CD4-positive, CD25-positive, alpha-beta regulatory T cell (primary cell): ENCODE measurements around the gene SLC10A7. TPM values are rescaled to one million over a fixed set of nuclear protein-coding genes. Genes with fewer than 3 reads are reported as not detected.

Experiments used
- ATAC-seq, 2 donors: fragments of 150-1000 bp; cut with Tn5 transposase; one replicate each; pipeline ENCODE4 v1.10.0; 2021; ENCODE audit warnings: low read depth in 2 of 2, moderate number of reproducible peaks in 2 of 2, moderate library complexity in 1 of 2
- DNase-seq, 3 donors: peaks; one replicate each; pipeline versions ENCODE4 v3.0.0 to v3.0.0-alpha.2; 2012 to 2022; ENCODE audit warnings: mixed read lengths in 1 of 3
- H3K27ac ChIP-seq: one replicate; pipeline ENCODE4 v1.7.0; 2013; ENCODE audit warnings: mild to moderate bottlenecking, low read length; ENCODE audit not compliant: insufficient read depth, poor library complexity, severe bottlenecking
- H3K27me3 ChIP-seq: one replicate; pipeline ENCODE4 v1.7.0; 2013; ENCODE audit warnings: low read length; ENCODE audit not compliant: control insufficient read depth, insufficient read depth
- H3K36me3 ChIP-seq: one replicate; pipeline ENCODE4 v1.7.0; 2013; ENCODE audit warnings: mild to moderate bottlenecking, low read length, moderate library complexity; ENCODE audit not compliant: control insufficient read depth, insufficient read depth
- H3K4me1 ChIP-seq: 2 replicates; pipeline ENCODE4 v1.7.0; 2013; ENCODE audit warnings: mild to moderate bottlenecking, low read length; ENCODE audit not compliant: insufficient read depth, control insufficient read depth, poor library complexity, severe bottlenecking
- H3K4me3 ChIP-seq: one replicate; pipeline ENCODE4 v1.7.0; 2013; ENCODE audit warnings: low read depth, mild to moderate bottlenecking, low read length, moderate library complexity
- H3K9me3 ChIP-seq, 2 experiments: 1 replicate in 1 of 2; 2 replicates in 1 of 2; pipeline ENCODE4 v1.7.0; 2013; ENCODE audit warnings: low read length in 2 of 2, mild to moderate bottlenecking in 1 of 2, moderate library complexity in 1 of 2; ENCODE audit not compliant: control insufficient read depth in 2 of 2
- H3K27ac Mint-ChIP-seq, 3 donors: one replicate each; pipeline ENCODE4 v1.8.0; 2020 to 2022; ENCODE audit warnings: mild to moderate bottlenecking in 3 of 3, mixed read lengths in 3 of 3, moderate library complexity in 2 of 3
- H3K27me3 Mint-ChIP-seq: one replicate; pipeline ENCODE4 v1.8.0; 2022; ENCODE audit warnings: mild to moderate bottlenecking, mixed read lengths
- H3K36me3 Mint-ChIP-seq: one replicate; pipeline ENCODE4 v1.8.0; 2020; ENCODE audit warnings: mixed read lengths
- H3K4me1 Mint-ChIP-seq, 4 donors: one replicate each; pipeline ENCODE4 v1.8.0; 2020 to 2022; ENCODE audit warnings: mixed read lengths in 4 of 4, mild to moderate bottlenecking in 1 of 4
- H3K4me3 Mint-ChIP-seq, 4 donors: one replicate each; pipeline ENCODE4 v1.8.0; 2020 to 2022; ENCODE audit warnings: mild to moderate bottlenecking in 4 of 4, mixed read lengths in 4 of 4, moderate library complexity in 3 of 4
- H3K9me3 Mint-ChIP-seq, 7 donors: one replicate each; pipeline ENCODE4 v1.8.0; 2020 to 2022; ENCODE audit warnings: mixed read lengths in 7 of 7, mild to moderate bottlenecking in 3 of 7, moderate library complexity in 2 of 7
- polyA plus RNA-seq, 4 donors: library from polyadenylated mRNA; unstranded; fragments of 300-500 nt; fragmentation: Illumina TruSeq; gene quantifications; one replicate each; pipeline ENCODE4 v1.2.3, GENCODE V29; 2021
- total RNA-seq: library from RNA; stranded (reverse); gene quantifications from one replicate; pipeline ENCODE4 v1.2.3, GENCODE V29; 2022

SLC10A7 gene
- total and polyA plus RNA-seq, 5 donors from 2014 or later = 8.6 to 24.1 (median 10.4) TPM

DNA sequence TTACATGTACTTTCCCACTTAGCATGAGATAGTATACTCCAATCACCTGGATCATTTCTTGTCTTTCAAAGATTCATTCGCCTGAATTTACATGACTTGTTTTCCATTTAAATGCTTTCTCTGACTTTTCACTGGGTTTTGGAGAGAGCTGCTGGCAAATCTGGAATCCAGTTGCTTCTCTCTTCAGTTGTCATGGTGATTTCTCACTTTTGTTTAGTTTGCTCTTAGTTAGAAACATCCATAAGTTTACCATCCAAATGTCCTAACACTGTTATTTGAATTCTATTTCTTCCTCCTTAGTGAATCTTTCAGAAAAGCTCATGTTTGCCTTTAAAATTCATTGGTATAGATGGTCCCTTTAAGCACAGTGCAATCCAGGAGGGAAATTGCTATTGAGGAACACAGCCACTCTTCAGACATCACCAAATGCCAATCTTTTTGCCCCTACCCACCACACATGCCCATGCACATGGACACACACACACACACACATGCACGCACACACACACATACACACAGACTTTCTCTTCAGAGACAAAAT lies 255.7 kb downstream of the SLC10A7 start:
- H3K9me3 Mint-ChIP-seq = peaks cover 0 to 1% (median 0%) of the 10 kb centered on the region in 7 donors

GRCh38 chr4:146263793-146264192 lies 257.9 kb downstream of the SLC10A7 start:
- Histone ChIP-seq H3K9me3 (no peaks in the 10 kb centered on the region), H3K4me1 (no peaks in the 10 kb centered on the region), H3K4me3 (no peak overlapping the region), H3K36me3 (no peaks in the 10 kb centered on the region), H3K27me3 (no peaks in the 10 kb centered on the region), H3K27ac (no peak overlapping the region)
- H3K36me3 Mint-ChIP-seq = peaks cover 27% of the 10 kb centered on the region
- no peaks in the 10 kb centered on the region for H3K27me3 Mint-ChIP-seq
- no peak overlapping the region for H3K4me3 Mint-ChIP-seq
- ATAC-seq (no peak), DNase-seq (no peak)
- H3K9me3 Mint-ChIP-seq = peaks cover 0 to 1% (median 0%) of the 10 kb centered on the region in 7 donors
- H3K4me1 Mint-ChIP-seq = peaks cover 0 to 2% (median 0%) of the 10 kb centered on the region in 4 donors
- no peak overlapping the region for H3K27ac Mint-ChIP-seq

More for the DNA sequence above, 255.7 kb downstream of the SLC10A7 start:
- H3K36me3 ChIP-seq = no peaks in the 10 kb centered on the region
- H3K27me3 Mint-ChIP-seq = no peaks in the 10 kb centered on the region
- peaks cover 30% of the 10 kb centered on the region for H3K36me3 Mint-ChIP-seq
- no peaks in the 10 kb centered on the region for H3K4me1 ChIP-seq
- H3K27ac Mint-ChIP-seq = no peak overlapping the region
- peaks cover 0 to 3% (median 1%) of the 10 kb centered on the region in 4 donors for H3K4me1 Mint-ChIP-seq
- no peaks in the 10 kb centered on the region for H3K9me3 ChIP-seq
- ATAC-seq = no peak
- DNase-seq = no peak
- no peak overlapping the region for H3K27ac ChIP-seq
- H3K4me3 Mint-ChIP-seq = no peak overlapping the region
- no peak overlapping the region for H3K4me3 ChIP-seq
- no peaks in the 10 kb centered on the region for H3K27me3 ChIP-seq

DNA sequence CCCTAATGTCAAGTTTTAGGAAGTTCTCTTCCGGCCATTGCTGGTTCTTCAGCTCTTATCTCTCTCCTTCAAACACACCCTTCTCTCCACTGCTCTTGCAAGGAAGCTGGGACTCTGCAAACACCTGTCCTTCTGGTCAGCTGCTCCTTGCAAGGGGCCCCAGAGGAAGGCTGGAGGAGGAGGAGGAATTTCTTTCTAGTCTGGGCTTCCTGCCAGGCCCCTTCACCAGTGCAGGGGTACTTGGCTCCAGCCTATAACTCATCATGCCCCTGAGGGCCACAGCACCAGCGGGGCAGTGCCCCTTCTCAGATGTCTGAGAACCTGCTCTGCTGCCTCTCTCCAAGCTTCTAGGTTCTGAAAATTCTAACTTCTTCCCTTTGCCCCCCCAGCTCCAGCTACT lies 260.7 kb downstream of the SLC10A7 start:
- Mint-ChIP-seq H3K36me3 (peaks cover 32% of the 10 kb centered on the region), H3K27ac (no peak overlapping the region), H3K27me3 (no peaks in the 10 kb centered on the region), H3K9me3 (peaks cover 0 to 1% (median 0%) of the 10 kb centered on the region in 7 donors), H3K4me3 (no peak overlapping the region), H3K4me1 (peaks cover 0 to 2% (median 0%) of the 10 kb centered on the region in 4 donors)
- no peaks in the 10 kb centered on the region for H3K27me3 ChIP-seq
- DNase-seq (no peak), ATAC-seq (no peak)
- no peak overlapping the region for H3K4me3 ChIP-seq
- H3K36me3 ChIP-seq = peaks cover 9% of the 10 kb centered on the region
- no peaks in the 10 kb centered on the region for H3K4me1 ChIP-seq
- no peak overlapping the region for H3K27ac ChIP-seq
- H3K9me3 ChIP-seq = no peaks in the 10 kb centered on the region

DNA sequence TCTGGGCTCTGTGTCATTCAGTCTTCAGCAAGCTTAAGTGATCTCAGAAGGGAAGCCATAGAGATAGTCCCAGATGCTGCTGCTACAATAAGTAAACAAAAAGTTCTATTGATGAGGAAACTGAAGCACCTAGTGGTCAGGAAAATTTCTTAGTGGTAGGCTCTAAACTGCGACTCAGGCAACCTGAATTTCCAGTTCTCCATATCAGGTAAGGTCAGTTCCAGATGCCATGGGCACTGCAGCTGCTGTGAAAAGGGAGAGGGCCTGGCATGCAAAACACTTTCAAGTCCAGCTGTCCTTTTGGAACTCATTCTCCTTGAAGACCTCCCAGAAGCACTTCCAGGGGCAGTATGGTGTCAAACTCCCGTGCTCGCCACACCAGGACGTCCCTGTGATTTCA lies 261.2 kb downstream of the SLC10A7 start:
- no peak overlapping the region for H3K4me3 Mint-ChIP-seq
- H3K36me3 Mint-ChIP-seq = peaks cover 34% of the 10 kb centered on the region
- no peak for ATAC-seq

GRCh38 chr4:146257511-146257910 lies 264.2 kb downstream of the SLC10A7 start:
- H3K36me3 Mint-ChIP-seq = peaks cover 19% of the 10 kb centered on the region
- no peaks in the 10 kb centered on the region for H3K4me1 ChIP-seq
- H3K4me3 Mint-ChIP-seq = no peak overlapping the region
- no peaks in the 10 kb centered on the region for H3K27me3 Mint-ChIP-seq
- peaks cover 0 to 2% (median 0%) of the 10 kb centered on the region in 4 donors for H3K4me1 Mint-ChIP-seq
- H3K9me3 ChIP-seq = no peaks in the 10 kb centered on the region
- peaks cover 11% of the 10 kb centered on the region for H3K36me3 ChIP-seq
- H3K27ac ChIP-seq = no peak overlapping the region
- no peak overlapping the region for H3K4me3 ChIP-seq
- ATAC-seq (no peak), DNase-seq (no peak)
- H3K9me3 Mint-ChIP-seq = peaks cover 0 to 1% (median 0%) of the 10 kb centered on the region in 7 donors
- no peak overlapping the region for H3K27ac Mint-ChIP-seq
- H3K27me3 ChIP-seq = no peaks in the 10 kb centered on the region

More for the DNA sequence above, 261.2 kb downstream of the SLC10A7 start:
- Histone ChIP-seq H3K36me3 (peaks cover 11% of the 10 kb centered on the region), H3K27ac (no peak overlapping the region), H3K27me3 (no peaks in the 10 kb centered on the region), H3K9me3 (no peaks in the 10 kb centered on the region), H3K4me1 (no peaks in the 10 kb centered on the region), H3K4me3 (no peak overlapping the region)
- Mint-ChIP-seq H3K4me1 (peaks cover 0 to 2% (median 0%) of the 10 kb centered on the region in 4 donors), H3K27ac (no peak overlapping the region), H3K27me3 (no peaks in the 10 kb centered on the region), H3K9me3 (peaks cover 0 to 1% (median 0%) of the 10 kb centered on the region in 7 donors)
- DNase-seq = no peak

- Histone ChIP-seq H3K4me3 (no peak overlapping the region), H3K9me3 (no peaks in the 10 kb centered on the region), H3K4me1 (no peaks in the 10 kb centered on the region), H3K36me3 (peaks cover 11% of the 10 kb centered on the region), H3K27ac (no peak overlapping the region), H3K27me3 (no peaks in the 10 kb centered on the region)
- peaks cover 18% of the 10 kb centered on the region for H3K36me3 Mint-ChIP-seq
- ATAC-seq (no peak), DNase-seq (no peak)
- peaks cover 0 to 1% (median 0%) of the 10 kb centered on the region in 4 donors for H3K4me1 Mint-ChIP-seq
- no peak overlapping the region for H3K4me3 Mint-ChIP-seq
- peaks cover 0 to 1% (median 0%) of the 10 kb centered on the region in 7 donors for H3K9me3 Mint-ChIP-seq
- no peaks in the 10 kb centered on the region for H3K27me3 Mint-ChIP-seq
- no peak overlapping the region for H3K27ac Mint-ChIP-seq
These were observed 265.4 kb downstream of the SLC10A7 start for GRCh38 chr4:146256328-146256727.

GRCh38 chr4:146255874-146256273 lies 265.9 kb downstream of the SLC10A7 start:
- H3K27me3 ChIP-seq = no peaks in the 10 kb centered on the region
- Mint-ChIP-seq H3K36me3 (peaks cover 18% of the 10 kb centered on the region), H3K9me3 (peaks cover 0 to 1% (median 0%) of the 10 kb centered on the region in 7 donors), H3K27ac (no peak overlapping the region), H3K4me3 (no peak overlapping the region), H3K27me3 (no peaks in the 10 kb centered on the region), H3K4me1 (no peaks in the 10 kb centered on the region)
- no peak for DNase-seq
- ATAC-seq = no peak
- H3K9me3 ChIP-seq = no peaks in the 10 kb centered on the region
- peaks cover 11% of the 10 kb centered on the region for H3K36me3 ChIP-seq
- H3K4me1 ChIP-seq = no peaks in the 10 kb centered on the region
- H3K27ac ChIP-seq = no peak overlapping the region
- no peak overlapping the region for H3K4me3 ChIP-seq

DNA sequence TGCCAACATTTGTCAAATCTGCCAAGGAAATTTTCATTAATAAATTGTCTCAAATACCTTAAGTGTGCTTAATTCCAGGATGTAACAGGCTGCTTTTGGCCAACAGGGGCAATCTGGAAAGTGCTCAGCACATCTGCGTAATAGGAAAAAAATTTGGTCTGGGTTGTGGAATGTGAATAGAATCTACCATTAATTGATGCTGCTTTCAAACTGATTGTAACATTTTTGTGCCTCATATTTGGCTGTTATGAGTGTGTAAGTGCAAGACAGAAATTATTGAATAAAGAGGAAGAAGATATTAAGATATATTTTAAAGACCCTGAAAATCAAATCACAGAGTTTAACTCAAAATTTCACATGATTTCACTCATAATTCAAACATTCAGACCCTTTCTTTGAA lies 266.3 kb downstream of the SLC10A7 start:
- H3K4me3 ChIP-seq = no peak overlapping the region
- no peak overlapping the region for H3K27ac ChIP-seq
- Mint-ChIP-seq H3K27ac (no peak overlapping the region), H3K27me3 (no peaks in the 10 kb centered on the region), H3K4me3 (no peak overlapping the region), H3K36me3 (peaks cover 18% of the 10 kb centered on the region), H3K9me3 (peaks cover 0 to 1% (median 0%) of the 10 kb centered on the region in 7 donors), H3K4me1 (no peaks in the 10 kb centered on the region)
- ATAC-seq (no peak), DNase-seq (no peak)
- no peaks in the 10 kb centered on the region for H3K4me1 ChIP-seq
- H3K36me3 ChIP-seq = peaks cover 11% of the 10 kb centered on the region
- no peaks in the 10 kb centered on the region for H3K27me3 ChIP-seq
- no peaks in the 10 kb centered on the region for H3K9me3 ChIP-seq
